CD4-positive, CD25-positive, alpha-beta regulatory T cell (primary cell): ENCODE measurements around the gene KIF16B. TPM values are rescaled to one million over a fixed set of nuclear protein-coding genes. Genes with fewer than 3 reads are reported as not detected.
"Not testable (repeated sequence)": the region's sequence is repeated elsewhere in the genome, so short reads cannot be mapped to it uniquely, and the experiment has no call there.

Experiments
- ATAC-seq, 2 donors: fragments of 150-1000 bp; cut with Tn5 transposase; one replicate each; pipeline ENCODE4 v1.10.0; 2021; ENCODE audit warnings: low read depth in 2 of 2, moderate number of reproducible peaks in 2 of 2, moderate library complexity in 1 of 2
- DNase-seq, 3 donors: peaks; one replicate each; pipeline versions ENCODE4 v3.0.0 to v3.0.0-alpha.2; 2012 to 2022; ENCODE audit warnings: mixed read lengths in 1 of 3
- H3K27ac ChIP-seq: one replicate; pipeline ENCODE4 v1.7.0; 2013; ENCODE audit warnings: mild to moderate bottlenecking, low read length; ENCODE audit not compliant: insufficient read depth, poor library complexity, severe bottlenecking
- H3K27me3 ChIP-seq: one replicate; pipeline ENCODE4 v1.7.0; 2013; ENCODE audit warnings: low read length; ENCODE audit not compliant: control insufficient read depth, insufficient read depth
- H3K36me3 ChIP-seq: one replicate; pipeline ENCODE4 v1.7.0; 2013; ENCODE audit warnings: mild to moderate bottlenecking, low read length, moderate library complexity; ENCODE audit not compliant: control insufficient read depth, insufficient read depth
- H3K4me1 ChIP-seq: 2 replicates; pipeline ENCODE4 v1.7.0; 2013; ENCODE audit warnings: mild to moderate bottlenecking, low read length; ENCODE audit not compliant: insufficient read depth, control insufficient read depth, poor library complexity, severe bottlenecking
- H3K4me3 ChIP-seq: one replicate; pipeline ENCODE4 v1.7.0; 2013; ENCODE audit warnings: low read depth, mild to moderate bottlenecking, low read length, moderate library complexity
- H3K9me3 ChIP-seq, 2 experiments: 1 replicate in 1 of 2; 2 replicates in 1 of 2; pipeline ENCODE4 v1.7.0; 2013; ENCODE audit warnings: low read length in 2 of 2, mild to moderate bottlenecking in 1 of 2, moderate library complexity in 1 of 2; ENCODE audit not compliant: control insufficient read depth in 2 of 2
- H3K27ac Mint-ChIP-seq, 3 donors: one replicate each; pipeline ENCODE4 v1.8.0; 2020 to 2022; ENCODE audit warnings: mild to moderate bottlenecking in 3 of 3, mixed read lengths in 3 of 3, moderate library complexity in 2 of 3
- H3K27me3 Mint-ChIP-seq: one replicate; pipeline ENCODE4 v1.8.0; 2022; ENCODE audit warnings: mild to moderate bottlenecking, mixed read lengths
- H3K36me3 Mint-ChIP-seq: one replicate; pipeline ENCODE4 v1.8.0; 2020; ENCODE audit warnings: mixed read lengths
- H3K4me1 Mint-ChIP-seq, 4 donors: one replicate each; pipeline ENCODE4 v1.8.0; 2020 to 2022; ENCODE audit warnings: mixed read lengths in 4 of 4, mild to moderate bottlenecking in 1 of 4
- H3K4me3 Mint-ChIP-seq, 4 donors: one replicate each; pipeline ENCODE4 v1.8.0; 2020 to 2022; ENCODE audit warnings: mild to moderate bottlenecking in 4 of 4, mixed read lengths in 4 of 4, moderate library complexity in 3 of 4
- H3K9me3 Mint-ChIP-seq, 7 donors: one replicate each; pipeline ENCODE4 v1.8.0; 2020 to 2022; ENCODE audit warnings: mixed read lengths in 7 of 7, mild to moderate bottlenecking in 3 of 7, moderate library complexity in 2 of 7
- polyA plus RNA-seq, 4 donors: library from polyadenylated mRNA; unstranded; fragments of 300-500 nt; fragmentation: Illumina TruSeq; gene quantifications; one replicate each; pipeline ENCODE4 v1.2.3, GENCODE V29; 2021
- total RNA-seq: library from RNA; stranded (reverse); gene quantifications from one replicate; pipeline ENCODE4 v1.2.3, GENCODE V29; 2022

Gene KIF16B
- total and polyA plus RNA-seq, 5 donors from 2014 or later, result 3.1 to 5.2 (median 4.8) TPM

DNA sequence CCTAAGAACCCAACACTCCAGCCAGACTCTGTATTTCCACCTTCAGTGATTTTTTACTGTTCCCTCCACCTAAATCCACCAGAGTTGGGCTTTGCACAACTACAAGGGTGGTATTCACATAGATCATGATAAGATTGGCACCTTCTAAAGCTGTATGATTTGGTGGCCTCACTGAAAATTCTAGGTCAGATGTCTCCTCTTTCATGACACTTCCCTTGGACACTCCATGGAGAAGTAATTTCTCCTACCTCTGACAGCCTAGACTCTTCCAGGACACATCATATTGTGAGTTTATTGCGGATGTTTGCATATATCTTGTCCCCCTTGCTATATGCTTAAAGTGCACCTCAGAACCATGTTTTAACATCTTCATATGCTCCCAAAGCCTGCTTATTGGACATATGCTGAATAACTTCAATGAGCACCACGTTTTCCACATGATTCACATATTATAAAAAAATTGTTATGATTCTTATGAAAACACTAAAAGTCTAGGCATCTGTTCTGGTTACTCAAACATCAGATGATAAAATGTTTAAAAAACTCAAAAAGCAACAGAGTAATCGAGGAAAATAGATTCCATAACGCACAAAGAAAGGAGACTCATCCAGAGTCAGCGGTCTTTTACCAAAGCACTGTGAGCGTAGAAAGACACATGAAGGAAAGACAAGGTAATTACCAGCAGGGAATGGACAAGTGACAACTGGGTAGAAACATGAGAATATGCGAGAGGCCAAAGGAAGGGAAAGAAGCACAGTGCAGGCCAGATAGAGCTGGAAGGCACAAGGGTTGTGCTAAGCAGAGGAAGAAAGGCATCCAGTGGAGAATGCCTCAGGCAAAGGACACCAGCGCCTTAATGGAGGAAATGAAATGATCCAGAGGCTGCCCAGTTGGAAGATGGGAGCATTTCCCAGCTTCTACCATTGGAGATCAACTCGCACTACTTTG is 46.5 kb downstream of the KIF16B start:
- H3K27me3 Mint-ChIP-seq, result no peaks in the 10 kb centered on the region
- Histone ChIP-seq H3K36me3 (peaks cover 8% of the 10 kb centered on the region), H3K4me1 (no peaks in the 10 kb centered on the region), H3K27ac (no peak overlapping the region), H3K4me3 (no peak overlapping the region), H3K27me3 (no peaks in the 10 kb centered on the region), H3K9me3 (no peaks in the 10 kb centered on the region)
- no peak for DNase-seq
- H3K4me1 Mint-ChIP-seq, result peaks cover 0 to 2% (median 0%) of the 10 kb centered on the region in 4 donors
- no peak for ATAC-seq
- H3K4me3 Mint-ChIP-seq, result no peak overlapping the region
- H3K36me3 Mint-ChIP-seq, result peaks cover 37% of the 10 kb centered on the region
- H3K27ac Mint-ChIP-seq, result no peak overlapping the region
- peaks cover 0 to 7% (median 1%) of the 10 kb centered on the region in 7 donors for H3K9me3 Mint-ChIP-seq

DNA sequence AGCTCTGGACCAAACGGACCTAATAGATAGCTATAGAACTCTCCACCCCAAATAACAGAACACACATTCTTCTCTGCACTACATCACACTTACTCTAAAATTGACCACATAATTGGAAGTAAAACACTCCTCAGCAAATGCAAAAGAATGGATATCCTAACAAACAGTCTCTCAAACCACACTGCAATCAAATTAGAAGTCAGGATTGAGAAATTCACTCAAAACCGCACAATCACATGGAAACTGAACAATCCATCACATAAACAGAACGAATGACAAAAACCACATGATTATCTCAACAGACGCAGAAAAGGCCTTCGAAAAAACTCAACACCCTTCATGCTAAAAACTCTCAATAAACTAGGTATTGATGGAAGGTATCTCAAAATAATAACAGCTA is 50.6 kb downstream of the KIF16B start:
- DNase-seq, H3K4me3 Mint-ChIP-seq: not testable (repeated sequence)

GRCh38 chr20:16520154-16520553 is 53.1 kb downstream of the KIF16B start:
- H3K27ac Mint-ChIP-seq, result no peak overlapping the region
- no peak overlapping the region for H3K4me3 Mint-ChIP-seq
- H3K4me1 Mint-ChIP-seq, result peaks cover 0 to 4% (median under 1%) of the 10 kb centered on the region in 4 donors
- Histone ChIP-seq H3K4me1 (no peaks in the 10 kb centered on the region), H3K36me3 (peaks cover 2% of the 10 kb centered on the region), H3K27ac (no peak overlapping the region), H3K4me3 (no peak overlapping the region), H3K27me3 (no peaks in the 10 kb centered on the region), H3K9me3 (no peaks in the 10 kb centered on the region)
- ATAC-seq (no peak), DNase-seq (no peak)
- H3K9me3 Mint-ChIP-seq, result peaks cover 0 to 7% (median 2%) of the 10 kb centered on the region in 7 donors
- no peaks in the 10 kb centered on the region for H3K27me3 Mint-ChIP-seq
- peaks cover 41% of the 10 kb centered on the region for H3K36me3 Mint-ChIP-seq

More for the DNA sequence above, 50.6 kb downstream of the KIF16B start:
- not testable (repeated sequence) for H3K27ac Mint-ChIP-seq, H3K27ac ChIP-seq, H3K9me3 Mint-ChIP-seq, H3K4me1 ChIP-seq, H3K4me1 Mint-ChIP-seq, ATAC-seq, H3K9me3 ChIP-seq, H3K27me3 Mint-ChIP-seq, H3K27me3 ChIP-seq, H3K4me3 ChIP-seq, H3K36me3 ChIP-seq
- peaks cover 56% of the 10 kb centered on the region for H3K36me3 Mint-ChIP-seq

DNA sequence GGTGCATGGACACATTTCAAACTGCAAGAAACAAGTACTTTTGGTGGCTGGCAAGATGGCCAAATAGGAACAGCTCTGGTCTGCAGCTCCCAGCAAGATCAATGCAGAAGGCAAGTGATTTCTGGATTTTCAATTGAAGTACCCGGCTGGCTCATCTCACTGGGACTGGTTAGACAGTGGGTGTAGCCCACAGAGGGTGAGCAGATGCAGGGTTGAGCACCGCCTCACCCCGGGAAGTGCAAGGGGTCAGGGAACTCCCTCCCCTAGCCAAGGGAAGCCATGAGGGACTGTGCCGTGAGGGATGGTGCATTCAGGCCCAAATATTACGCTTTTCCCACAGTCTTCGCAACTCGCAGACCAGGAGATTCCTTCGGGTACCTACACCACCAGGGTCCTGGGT is 53.6 kb downstream of the KIF16B start:
- H3K9me3 ChIP-seq, H3K27me3 ChIP-seq, ATAC-seq, DNase-seq, H3K4me1 Mint-ChIP-seq, H3K9me3 Mint-ChIP-seq, H3K27me3 Mint-ChIP-seq, H3K36me3 ChIP-seq, H3K4me3 Mint-ChIP-seq, H3K4me1 ChIP-seq, H3K27ac Mint-ChIP-seq, H3K27ac ChIP-seq, H3K4me3 ChIP-seq: not testable (repeated sequence)
- peaks cover 36% of the 10 kb centered on the region for H3K36me3 Mint-ChIP-seq

DNA sequence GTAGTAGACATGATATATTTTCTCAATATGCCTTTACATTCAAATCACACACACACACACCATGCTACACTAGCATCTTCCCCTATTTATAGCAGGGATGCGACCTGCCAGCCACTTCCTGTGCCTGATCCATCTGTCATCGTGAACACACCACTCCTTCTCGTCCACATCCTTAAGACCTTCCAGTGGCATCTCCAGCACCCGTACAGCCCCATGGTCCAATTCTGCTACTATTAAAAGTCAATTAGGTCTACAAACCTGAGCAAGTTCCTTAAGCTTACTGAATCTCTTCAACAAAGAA is 54.5 kb downstream of the KIF16B start:
- H3K27ac ChIP-seq, result no peak overlapping the region
- Mint-ChIP-seq H3K27ac (peak overlapping the region in 1 of 3 donors; percentile 83), H3K4me3 (no peak overlapping the region), H3K27me3 (no peaks in the 10 kb centered on the region), H3K9me3 (peaks cover 0 to 7% (median 0%) of the 10 kb centered on the region in 7 donors), H3K4me1 (peaks cover 0 to 4% (median under 1%) of the 10 kb centered on the region in 4 donors), H3K36me3 (peaks cover 26% of the 10 kb centered on the region)
- ATAC-seq (no peak), DNase-seq (no peak)
- no peaks in the 10 kb centered on the region for H3K9me3 ChIP-seq
- H3K4me1 ChIP-seq, result no peaks in the 10 kb centered on the region
- H3K36me3 ChIP-seq, result no peaks in the 10 kb centered on the region
- H3K4me3 ChIP-seq, result no peak overlapping the region
- no peaks in the 10 kb centered on the region for H3K27me3 ChIP-seq

DNA sequence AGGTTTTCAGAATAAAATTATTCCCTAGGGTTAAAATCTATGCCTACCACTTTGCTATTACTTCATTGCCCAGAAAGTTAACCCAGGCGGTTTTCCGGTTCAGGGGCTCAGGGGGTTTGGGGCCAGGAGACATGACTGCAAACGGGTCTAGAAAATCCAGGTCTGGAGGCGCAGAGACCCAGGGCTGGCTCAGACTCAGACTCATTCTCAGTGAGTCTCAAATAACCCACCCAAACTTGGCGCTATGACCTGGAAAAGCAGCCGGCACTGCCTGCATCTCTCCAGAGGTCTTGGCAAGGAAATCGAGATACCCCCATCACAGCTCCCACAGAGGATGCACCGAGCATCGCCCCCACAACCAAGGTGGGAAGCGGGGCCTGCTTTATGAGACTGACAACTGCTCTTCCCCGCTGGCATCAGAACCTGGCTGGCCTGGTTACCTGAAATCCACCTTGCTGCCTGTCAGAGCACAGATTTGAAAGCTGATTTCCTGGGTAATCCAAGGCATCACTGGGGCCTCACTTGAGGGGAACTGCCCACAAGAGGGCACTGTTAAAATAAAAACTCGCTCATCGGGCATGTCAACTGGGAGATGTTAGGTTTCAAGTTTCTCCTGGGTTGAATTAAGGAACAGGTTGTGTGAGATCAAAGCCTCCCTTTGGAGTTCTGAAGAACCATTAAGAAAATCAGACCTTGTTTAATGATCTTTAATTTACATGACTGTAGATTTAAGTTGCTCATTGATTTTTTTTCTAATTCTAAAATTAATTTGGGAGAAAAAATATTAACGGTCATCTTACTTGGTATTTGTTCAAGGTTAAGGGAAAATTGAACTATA is 55.1 kb downstream of the KIF16B start:
- H3K4me3 ChIP-seq, result no peak overlapping the region
- peaks cover 0 to 4% (median under 1%) of the 10 kb centered on the region in 4 donors for H3K4me1 Mint-ChIP-seq
- peaks cover 25% of the 10 kb centered on the region for H3K36me3 Mint-ChIP-seq
- no peaks in the 10 kb centered on the region for H3K36me3 ChIP-seq
- peak in 2 of 3 donors; percentile 8 to 40 for DNase-seq
- H3K9me3 Mint-ChIP-seq, result peaks cover 0 to 7% (median 0%) of the 10 kb centered on the region in 7 donors
- no peak overlapping the region for H3K27ac ChIP-seq
- H3K4me3 Mint-ChIP-seq, result no peak overlapping the region
- no peaks in the 10 kb centered on the region for H3K4me1 ChIP-seq
- H3K9me3 ChIP-seq, result no peaks in the 10 kb centered on the region
- peak overlapping the region in 1 of 3 donors; percentile 83 for H3K27ac Mint-ChIP-seq
- H3K27me3 Mint-ChIP-seq, result no peaks in the 10 kb centered on the region
- no peak for ATAC-seq
- no peaks in the 10 kb centered on the region for H3K27me3 ChIP-seq

DNA sequence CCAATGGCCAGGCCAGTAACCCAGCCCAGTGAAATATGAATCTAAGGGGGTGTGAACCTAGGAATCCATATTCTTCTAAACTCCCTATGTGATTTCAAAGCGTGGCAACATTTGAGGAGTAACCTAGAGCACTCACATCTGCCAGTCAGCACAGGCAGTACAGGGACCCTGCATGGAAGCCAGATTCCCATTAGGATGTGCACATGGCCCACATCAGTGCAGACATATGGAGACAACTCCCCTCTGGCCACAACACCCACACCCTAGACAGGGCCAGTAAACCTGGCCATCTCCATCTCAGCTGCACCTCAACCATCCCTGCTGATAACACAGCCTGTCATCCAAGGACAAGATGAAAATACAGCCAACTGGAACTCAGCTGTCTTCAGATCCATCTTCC is 56.5 kb downstream of the KIF16B start:
- H3K36me3 Mint-ChIP-seq, result peaks cover 33% of the 10 kb centered on the region
- H3K9me3 ChIP-seq, result no peaks in the 10 kb centered on the region

More for the DNA sequence above, 56.5 kb downstream of the KIF16B start:
- Mint-ChIP-seq H3K4me3 (no peak overlapping the region), H3K4me1 (peaks cover 0 to 4% (median 0%) of the 10 kb centered on the region in 4 donors), H3K27me3 (no peaks in the 10 kb centered on the region), H3K9me3 (peaks cover 0 to 2% (median 0%) of the 10 kb centered on the region in 7 donors), H3K27ac (no peak overlapping the region)
- H3K27ac ChIP-seq, result no peak overlapping the region
- no peak overlapping the region for H3K4me3 ChIP-seq
- no peak for ATAC-seq
- no peaks in the 10 kb centered on the region for H3K4me1 ChIP-seq
- no peak for DNase-seq
- no peaks in the 10 kb centered on the region for H3K27me3 ChIP-seq
- H3K36me3 ChIP-seq, result no peaks in the 10 kb centered on the region
